Activated T-helper 1 cell treated with Interleukin-2 at 50 U/mL for 16 hours (primary cell): ENCODE measurements around the gene KRT76.

Experiments used
- DNase-seq: peaks from one replicate; pipeline ENCODE4 v3.0.0-alpha.2; 2020; ENCODE audit warnings: low read depth

KRT76 gene

DNA sequence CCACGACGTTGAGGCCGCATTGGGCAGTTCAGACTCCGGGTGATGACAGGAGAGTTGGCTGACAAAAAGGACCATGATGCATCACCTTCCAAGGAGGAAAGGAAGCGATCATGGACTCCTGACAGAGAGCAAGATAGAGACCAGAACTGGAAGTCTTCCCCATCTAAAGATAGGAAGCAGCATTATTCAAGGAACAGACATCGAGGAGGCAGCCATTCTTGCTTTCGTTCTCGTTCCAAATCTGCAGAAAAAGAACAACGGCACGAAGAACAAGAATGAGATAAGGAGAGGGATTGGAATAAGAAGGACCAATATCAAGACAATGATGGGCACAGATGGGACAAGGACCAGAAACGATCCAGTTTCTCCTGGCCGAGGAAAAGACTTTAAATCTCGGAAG, 46.8 kb downstream of the KRT76 start:
- DNase-seq = no peak

DNA sequence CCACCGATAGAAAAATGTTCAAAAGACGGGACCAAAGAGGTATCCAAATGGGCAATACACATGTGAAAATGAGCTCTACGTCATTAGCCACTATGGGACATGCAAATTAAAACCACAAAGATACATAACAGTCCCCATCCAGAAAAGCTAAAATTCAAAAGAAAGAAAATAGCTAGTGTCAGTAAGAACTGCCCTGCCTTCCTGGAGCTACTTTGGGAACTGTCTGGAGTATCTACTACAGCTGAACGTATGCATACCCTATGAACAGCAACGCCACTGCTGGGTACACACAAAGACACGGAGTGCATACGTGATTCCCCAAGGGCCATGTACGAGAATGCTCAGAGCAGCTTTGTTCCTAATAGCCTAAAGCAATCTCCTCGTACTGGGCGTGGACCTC, 48.0 kb downstream of the KRT76 start:
- no peak for DNase-seq

DNA sequence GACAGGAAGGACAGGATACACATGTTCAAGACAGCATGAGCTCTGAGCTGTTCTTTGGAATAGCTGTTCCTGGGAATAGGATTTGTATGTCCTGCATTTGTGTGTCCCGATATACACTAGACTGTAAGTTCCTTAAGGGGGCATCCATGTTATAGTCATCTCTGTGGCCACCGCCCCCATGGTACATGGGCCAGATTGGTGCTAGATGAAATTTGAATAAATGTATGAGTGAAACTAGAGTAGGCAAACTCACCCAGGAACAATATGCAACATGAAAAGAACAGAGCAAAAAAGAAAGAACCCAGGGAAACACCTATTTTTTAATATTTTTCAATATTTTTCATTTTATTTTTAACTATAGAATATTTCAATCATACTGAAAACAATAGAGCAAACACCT, 48.8 kb downstream of the KRT76 start:
- no peak for DNase-seq

DNA sequence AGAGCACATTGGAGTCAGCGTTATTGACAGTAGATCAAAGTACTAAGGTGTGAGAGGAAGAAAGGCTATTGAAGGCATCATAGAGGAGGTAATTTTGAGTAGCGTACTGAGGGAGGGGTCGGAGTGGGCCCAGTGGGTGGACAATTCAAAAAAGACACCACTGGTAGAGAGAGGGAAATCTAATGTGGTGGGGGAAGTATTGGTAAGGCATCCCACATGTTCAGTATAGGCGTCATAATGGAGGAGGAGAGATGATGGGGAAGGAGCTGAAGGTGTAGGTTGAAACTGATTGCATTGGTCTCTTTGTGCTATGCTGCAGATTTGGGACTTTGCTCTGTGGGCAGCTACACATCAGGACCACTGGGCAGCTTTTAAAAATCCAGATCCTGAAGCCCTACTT, 50.1 kb downstream of the KRT76 start:
- DNase-seq = no peak

DNA sequence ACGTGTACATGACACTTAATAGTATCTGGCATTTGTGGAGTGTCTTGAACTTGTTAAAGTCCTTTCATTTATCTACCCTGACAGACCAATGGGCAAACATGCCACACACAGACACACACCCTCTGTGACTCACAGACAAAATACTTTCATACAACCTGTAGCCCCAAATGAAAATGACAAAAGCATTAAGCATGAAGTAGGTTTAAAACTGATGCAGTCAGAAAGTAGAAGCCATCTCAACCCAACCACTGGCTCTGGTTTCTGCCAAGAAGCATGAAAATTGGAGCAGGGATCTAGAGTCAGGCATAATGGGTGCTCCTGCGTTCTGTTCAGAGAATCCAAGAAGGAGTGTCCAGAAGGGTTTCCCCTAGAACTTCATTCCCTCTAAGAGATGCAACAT, 50.7 kb downstream of the KRT76 start:
- DNase-seq = no peak

DNA sequence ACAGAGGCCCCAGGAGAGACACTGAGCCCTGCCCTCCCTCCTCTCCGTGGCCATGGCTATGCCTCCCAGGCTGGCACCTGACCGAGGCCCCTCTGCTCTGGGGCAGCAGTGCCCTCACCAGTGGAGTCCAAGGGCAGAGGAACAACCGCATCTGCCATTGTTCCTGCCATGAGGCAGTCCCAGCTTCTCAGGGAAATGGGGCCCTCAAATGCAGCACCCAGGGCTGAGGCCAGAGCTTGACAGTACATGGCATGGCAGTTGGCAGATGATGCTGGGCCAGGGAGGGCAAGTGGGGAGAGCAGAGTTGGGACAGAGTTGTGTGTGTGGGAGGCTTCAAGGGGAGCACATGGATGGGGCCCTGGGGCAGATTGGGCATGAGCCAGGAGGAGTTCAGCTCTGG, 52.8 kb downstream of the KRT76 start:
- no peak for DNase-seq

DNA sequence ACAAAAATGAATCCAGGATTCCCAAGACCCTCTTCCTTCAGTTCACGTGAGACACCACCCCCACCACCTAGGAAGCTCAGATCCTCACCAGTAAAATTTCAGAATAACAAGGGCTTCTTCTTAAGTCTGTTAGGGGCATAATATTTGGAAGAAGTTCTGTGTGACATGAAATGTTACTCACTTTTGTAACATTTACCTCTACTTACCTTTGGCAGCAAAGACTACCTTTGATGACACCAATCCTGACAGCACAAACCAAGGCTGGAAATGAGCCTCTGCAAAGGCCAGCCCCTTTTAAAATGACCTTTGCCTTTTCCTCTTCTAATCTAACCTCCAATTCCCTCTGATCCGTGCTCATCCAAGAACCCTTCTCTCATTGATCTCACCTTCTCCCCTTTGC, 54.5 kb downstream of the KRT76 start:
- DNase-seq = no peak

DNA sequence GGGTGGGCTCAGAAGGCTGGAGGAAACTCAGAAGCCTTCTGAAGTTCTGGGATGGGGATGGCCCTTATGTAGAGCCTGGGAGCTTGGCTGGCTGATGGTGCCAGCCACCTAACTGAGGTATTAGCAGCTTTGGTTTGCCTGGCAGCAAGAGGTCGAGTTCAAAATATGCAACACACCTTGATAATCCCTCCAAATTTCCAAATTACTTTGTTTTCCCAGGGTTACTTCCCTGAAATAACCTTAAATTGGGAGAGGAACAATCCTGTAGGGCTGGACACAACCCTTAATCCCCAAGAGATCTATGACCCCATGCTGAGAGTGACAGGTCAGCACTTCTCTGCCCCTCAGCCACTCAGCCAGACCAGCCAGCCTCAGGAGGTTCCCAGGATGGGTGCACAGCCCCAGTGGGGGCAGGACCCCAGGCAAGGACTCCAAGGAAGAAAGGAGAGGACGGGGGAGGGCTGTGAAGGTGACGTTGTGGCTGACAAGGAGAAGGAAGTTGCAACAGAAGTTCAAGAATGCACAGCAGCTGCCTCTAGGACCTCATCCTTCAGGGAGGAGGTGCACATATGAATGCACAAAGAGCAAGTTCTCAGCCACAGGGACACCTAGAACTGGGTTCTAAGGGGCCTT, 55.2 kb downstream of the KRT76 start:
- DNase-seq = no peak

DNA sequence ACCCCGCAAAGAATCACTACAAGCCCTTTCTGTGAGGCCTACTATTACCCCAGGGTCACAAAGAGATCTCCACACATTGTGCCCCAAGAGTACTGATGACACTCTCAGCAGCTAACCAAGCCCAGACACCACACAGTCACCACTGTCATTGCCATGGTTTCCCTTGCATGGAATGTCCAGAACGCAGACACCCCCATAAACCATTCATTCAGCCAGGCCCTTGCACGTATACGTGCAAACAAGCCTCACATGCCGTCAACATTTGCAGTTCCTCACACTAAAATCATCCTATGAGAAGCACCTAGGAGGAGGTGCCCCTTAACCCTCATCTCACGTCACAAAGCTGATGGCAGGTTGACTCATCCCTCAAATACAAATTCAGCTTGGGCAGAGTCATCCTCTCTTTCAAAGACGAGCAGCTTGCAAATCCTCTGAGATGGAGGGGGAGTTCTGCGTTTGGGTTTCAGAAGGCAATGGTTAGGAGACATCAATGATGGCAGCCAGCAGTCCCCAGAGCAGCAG, 56.7 kb downstream of the KRT76 start:
- no peak for DNase-seq
